GM10248 (cell line): ENCODE results near the gene CGB8.

Source experiments
- CTCF ChIA-PET: fragments of 300-600 bp; sonication (Branson Sonifier 250); formaldehyde crosslinking; extraction: SDS; loops from one replicate; lab custom pipeline; 2021; ENCODE audit warnings: antibody characterized with exemption; lab: Yijun Ruan, JAX
- POLR2A ChIA-PET: fragments of 350-650 bp; sonication (Branson Sonifier 250); formaldehyde crosslinking; extraction: SDS; loops from one replicate; lab custom pipeline; 2020; ENCODE audit warnings: antibody characterized with exemption; lab: Yijun Ruan, JAX
- DNase-seq: peaks from one replicate; pipeline ENCODE4 v3.0.0; 2012; ENCODE audit errors: extremely low spot score
- CTCF ChIP-seq: IDR thresholded peaks from 2 replicates; pipeline ENCODE4 v1.5.1; 2012; ENCODE audit warnings: mild to moderate bottlenecking, low read depth; ENCODE audit errors: extremely low read depth, missing control alignments, control extremely low read depth

CGB8 gene

DNA sequence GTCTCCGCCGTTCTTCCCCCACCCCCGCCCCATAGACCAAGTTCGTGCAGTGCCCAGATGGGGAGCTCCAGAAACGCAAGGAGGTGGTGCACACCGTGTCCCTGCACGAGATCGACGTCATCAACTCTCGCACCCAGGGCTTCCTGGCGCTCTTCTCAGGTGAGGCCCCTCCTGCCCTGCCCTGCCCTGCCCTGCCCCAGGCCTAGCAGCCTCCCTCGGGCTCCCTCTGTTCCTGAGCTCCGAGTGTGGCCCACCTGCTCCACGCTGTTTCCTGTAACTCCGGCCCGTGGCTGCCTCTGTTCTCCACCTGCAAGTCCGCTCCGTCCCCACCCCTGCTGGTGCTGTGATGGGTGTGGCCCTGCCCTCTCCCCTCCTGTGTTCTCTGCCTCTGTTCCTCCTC, 38.5 kb downstream of the CGB8 start:
- DNase-seq: no peak
- no peak for TF ChIP-seq CTCF
- ChIA-PET CTCF (interaction anchor here (0.9 to 3.9 kb wide), 4 partner anchors 12 to 136 kb away, joined by 3 to 45 read pairs (median 7); partner anchors contain the start of genes GYS1 and RUVBL2), POLR2A (no interaction called here)

DNA sequence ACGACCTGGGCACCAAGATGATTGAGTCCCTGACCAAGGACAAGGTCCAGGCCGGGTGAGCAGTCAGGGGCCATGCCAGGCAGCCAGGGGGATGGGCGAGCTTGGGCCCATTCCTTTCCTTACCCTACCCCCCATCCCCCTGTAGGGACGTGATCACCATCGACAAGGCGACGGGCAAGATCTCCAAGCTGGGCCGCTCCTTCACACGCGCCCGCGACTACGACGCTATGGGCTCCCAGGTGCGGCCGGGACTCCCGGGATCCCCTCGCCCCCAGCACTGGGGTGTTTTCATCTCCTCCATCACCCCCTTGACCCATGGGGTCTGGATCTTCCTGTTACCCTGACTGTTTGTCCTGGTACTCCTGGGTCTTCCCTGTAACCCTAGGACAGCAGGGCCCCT, 39.1 kb downstream of the CGB8 start:
- ChIA-PET POLR2A (interaction anchor here (0.6 kb wide), 1 partner anchor 1783 kb away, joined by 7 read pairs; no protein-coding TSS in a partner anchor), CTCF (interaction anchor here (0.9 to 3.9 kb wide), 5 partner anchors 9 to 136 kb away, joined by 3 to 45 read pairs (median 11); partner anchors contain the start of genes GYS1 and RUVBL2)
- TF ChIP-seq CTCF: no peak
- DNase-seq: no peak

- no peak for TF ChIP-seq CTCF
Measured at GRCh38 chr19:49006905-49007304, 42.0 kb downstream of the CGB8 start.

GRCh38 chr19:49004964-49005614, 43.8 kb downstream of the CGB8 start:
- ChIA-PET CTCF (interaction anchor here (4.8 kb wide), 1 partner anchor 12 kb away, joined by 22 read pairs; the partner anchor contains the start of genes GYS1 and RUVBL2), POLR2A (interaction anchor here (1.1 kb wide), 1 partner anchor 11 kb away, joined by 13 read pairs; the partner anchor contains the start of gene RUVBL2)
- no peak for TF ChIP-seq CTCF
- no peak for DNase-seq

More at GRCh38 chr19:49006905-49007304, 42.0 kb downstream of the CGB8 start:
- DNase-seq: no peak
- ChIA-PET POLR2A (no interaction called here), CTCF (interaction anchor here (1.2 to 2.8 kb wide), 2 partner anchors 12 to 14 kb away, joined by 6 to 14 read pairs; partner anchors contain the start of genes GYS1 and RUVBL2)

DNA sequence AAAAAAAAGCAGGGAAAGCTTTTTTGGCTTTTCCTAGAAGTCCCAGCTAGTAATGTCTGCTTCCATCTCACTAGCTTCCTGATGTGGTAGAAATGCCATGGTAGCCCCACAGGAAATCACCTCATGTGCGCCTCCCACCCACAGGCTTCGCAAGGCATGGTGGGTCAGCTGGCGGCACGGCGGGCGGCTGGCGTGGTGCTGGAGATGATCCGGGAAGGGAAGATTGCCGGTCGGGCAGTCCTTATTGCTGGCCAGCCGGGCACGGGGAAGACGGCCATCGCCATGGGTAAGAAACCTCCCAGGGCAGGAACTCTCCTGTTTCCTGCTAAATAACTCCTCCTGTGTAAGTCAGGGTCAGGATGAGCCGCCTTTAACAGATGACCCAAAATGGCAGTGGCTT, 44.8 kb downstream of the CGB8 start:
- DNase-seq: no peak
- POLR2A ChIA-PET: interaction anchor here (0.6 to 1.1 kb wide), 3 partner anchors 8 to 10 kb away, joined by 3 to 13 read pairs (median 3); partner anchors contain the start of gene RUVBL2
- TF ChIP-seq CTCF: no peak
- CTCF ChIA-PET: interaction anchor here (1.1 to 4.8 kb wide), 3 partner anchors 11 to 221 kb away, joined by 3 to 22 read pairs (median 6); partner anchors contain the start of genes GYS1 and RUVBL2

DNA sequence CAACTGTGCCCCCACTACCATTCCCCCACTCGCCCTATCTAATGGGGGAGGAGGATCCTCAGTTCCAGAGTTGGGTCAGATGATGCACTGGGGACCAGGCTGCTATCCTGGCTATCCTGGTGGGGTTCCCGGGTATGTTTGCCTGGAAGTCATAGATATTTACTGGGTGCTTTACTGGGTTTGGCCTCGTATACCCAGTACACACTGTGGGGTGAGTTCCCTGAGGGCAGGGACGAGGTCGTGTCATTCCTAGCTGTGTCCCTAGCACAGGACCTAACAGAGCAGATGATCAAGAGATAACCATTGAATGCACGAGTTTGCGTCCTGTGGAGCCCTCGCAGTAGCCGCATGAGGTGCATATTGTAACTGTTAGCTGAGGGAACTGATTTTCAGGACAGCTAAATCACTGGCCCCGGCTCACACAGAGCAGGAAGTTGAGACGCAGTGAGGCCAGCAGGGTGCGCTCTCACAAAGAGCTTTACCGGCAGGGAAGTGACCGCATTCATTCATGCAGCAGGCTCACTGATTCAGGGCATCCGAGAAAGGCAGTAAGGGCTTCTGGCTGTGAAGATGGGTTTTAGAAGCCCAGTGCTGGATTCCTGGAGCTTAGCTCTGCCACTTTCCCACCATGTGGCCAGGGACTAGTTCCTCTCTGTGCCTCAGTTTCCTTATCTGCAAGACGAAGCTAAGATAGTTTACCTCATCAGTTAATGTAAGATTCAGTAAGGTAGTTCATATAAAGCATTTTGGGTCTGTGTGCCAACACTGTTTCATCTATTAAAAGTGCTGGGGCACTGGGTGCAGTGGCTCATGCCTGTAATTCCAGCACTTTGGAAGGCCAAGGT, 49.2 kb downstream of the CGB8 start:
- ChIA-PET CTCF (interaction anchor here (0.6 to 4.7 kb wide), 35 partner anchors 9 to 226 kb away, joined by 3 to 45 read pairs (median 4); partner anchors contain the start of genes BAX, CGB2, HRC and LHB), POLR2A (interaction anchor here (0.5 to 1.1 kb wide), 3 partner anchors 20 to 127 kb away, joined by 3 to 4 read pairs (median 3); partner anchors contain the start of gene PPP1R15A)
- peak; percentile 81 for TF ChIP-seq CTCF
- DNase-seq: peak; percentile 54
